Activated T-cell treated with anti-CD3 and anti-CD28 coated beads for 4 hours (primary cell): Measurements from ENCODE around the gene UGGT2.
"Not testable (repeated sequence)": the region's sequence is repeated elsewhere in the genome, so short reads cannot be mapped to it uniquely, and the experiment has no call there.

ENCODE experiments used
- DNase-seq: peaks from one replicate; pipeline ENCODE4 v3.0.0-alpha.2; 2020

UGGT2 gene

GRCh38 chr13:96051491-96051890 lies 1.7 kb downstream of the UGGT2 start:
- DNase-seq, result not testable (repeated sequence)

- DNase-seq, result not testable (repeated sequence)
These were observed 2.2 kb downstream of the UGGT2 start for GRCh38 chr13:96050955-96051354.

- not testable (repeated sequence) for DNase-seq
These were observed 6.6 kb downstream of the UGGT2 start for GRCh38 chr13:96046449-96047126.

GRCh38 chr13:96044238-96044637 lies 9.0 kb downstream of the UGGT2 start:
- no peak for DNase-seq

GRCh38 chr13:96041326-96042110 lies 11.7 kb downstream of the UGGT2 start:
- no peak for DNase-seq

- DNase-seq, result no peak
These were observed 16.7 kb downstream of the UGGT2 start for GRCh38 chr13:96036515-96036914.

GRCh38 chr13:96034662-96035061 lies 18.5 kb downstream of the UGGT2 start:
- no peak for DNase-seq

GRCh38 chr13:96033220-96034015 lies 19.8 kb downstream of the UGGT2 start:
- DNase-seq, result no peak

- no peak for DNase-seq
These were observed 20.5 kb downstream of the UGGT2 start for GRCh38 chr13:96032717-96033116.

GRCh38 chr13:96029002-96029401 lies 24.2 kb downstream of the UGGT2 start:
- no peak for DNase-seq

- no peak for DNase-seq
These were observed 25.7 kb downstream of the UGGT2 start for GRCh38 chr13:96027496-96027895.

- DNase-seq, result no peak
These were observed 27.9 kb downstream of the UGGT2 start for GRCh38 chr13:96025283-96025682.

GRCh38 chr13:96020931-96021330 lies 32.3 kb downstream of the UGGT2 start:
- DNase-seq, result no peak

GRCh38 chr13:96020155-96020575 lies 33.0 kb downstream of the UGGT2 start:
- no peak for DNase-seq

- no peak for DNase-seq
These were observed 35.1 kb downstream of the UGGT2 start for GRCh38 chr13:96018135-96018534.

GRCh38 chr13:96011291-96011872 lies 41.8 kb downstream of the UGGT2 start:
- DNase-seq, result no peak

GRCh38 chr13:96003304-96003703 lies 49.9 kb downstream of the UGGT2 start:
- no peak for DNase-seq

GRCh38 chr13:96002322-96003131 lies 50.7 kb downstream of the UGGT2 start:
- no peak for DNase-seq

GRCh38 chr13:96000069-96000468 lies 53.1 kb downstream of the UGGT2 start:
- DNase-seq, result no peak

- DNase-seq, result no peak
These were observed 65.4 kb downstream of the UGGT2 start for GRCh38 chr13:95987841-95988240.

GRCh38 chr13:95982144-95982543 lies 71.1 kb downstream of the UGGT2 start:
- DNase-seq, result no peak

- DNase-seq, result not testable (repeated sequence)
These were observed 80.5 kb downstream of the UGGT2 start for GRCh38 chr13:95972651-95973050.
